WTC11 (cell line): ENCODE results near the gene SPTB. TPM values are rescaled to one million over a fixed set of nuclear protein-coding genes. Genes with fewer than 3 reads are reported as not detected.
A peak's percentile ranks its signal among the peaks of the same experiment; 100 is the strongest.

Source experiments
- ATAC-seq: fragments of 200-7000 bp; cut with Tn5 transposase; 2 replicates; pipeline ENCODE4 v1.10.0; 2021; ENCODE audit warnings: mild to moderate bottlenecking, moderate library complexity
- CTCF ChIA-PET: fragments of 300-600 bp; sonication (Branson Sonifier 250); formaldehyde crosslinking; loops from one replicate; lab custom pipeline; 2021; ENCODE audit warnings: antibody characterized with exemption; lab: Charles Lee
- POLR2A ChIA-PET: fragments of 350-600 bp; sonication (Branson Sonifier 250); formaldehyde crosslinking; loops from one replicate; lab custom pipeline; 2021; ENCODE audit warnings: antibody characterized with exemption; lab: Charles Lee
- DNase-seq: peaks from one replicate; pipeline ENCODE4 v3.0.0; 2021; ENCODE audit warnings: low spot score
- H3K27ac Mint-ChIP-seq: 2 replicates; pipeline ENCODE4 v1.8.0; 2021; ENCODE audit warnings: mixed read lengths
- H3K27me3 Mint-ChIP-seq: 2 replicates; pipeline ENCODE4 v1.8.0; 2021; ENCODE audit warnings: low read depth, mild to moderate bottlenecking, moderate library complexity, mixed read lengths
- H3K36me3 Mint-ChIP-seq: 2 replicates; pipeline ENCODE4 v1.8.0; 2021; ENCODE audit warnings: mixed read lengths
- H3K4me1 Mint-ChIP-seq: 2 replicates; pipeline ENCODE4 v1.8.0; 2022; ENCODE audit warnings: mixed read lengths
- H3K4me3 Mint-ChIP-seq: 2 replicates; pipeline ENCODE4 v1.8.0; 2021; ENCODE audit warnings: mild to moderate bottlenecking, moderate library complexity, mixed read lengths
- H3K9me3 Mint-ChIP-seq: 2 replicates; pipeline ENCODE4 v1.8.0; 2021; ENCODE audit warnings: mixed read lengths
- ELF4 ChIP-seq: sonication (generic); formaldehyde crosslinking; IDR thresholded peaks from 2 replicates; pipeline ENCODE4 v1.8.1; 2022; ENCODE audit warnings: low read depth, mild to moderate bottlenecking, moderate library complexity, missing genetic modification reagents
- GABPB1 ChIP-seq: sonication (generic); formaldehyde crosslinking; IDR thresholded peaks from 2 replicates; pipeline ENCODE4 v1.8.1; 2023; ENCODE audit warnings: mild to moderate bottlenecking, missing genetic modification reagents
- IRF1 ChIP-seq: sonication (generic); formaldehyde crosslinking; IDR thresholded peaks from 2 replicates; pipeline ENCODE4 v1.8.0; 2023; ENCODE audit warnings: missing genetic modification reagents
- PRDM15 ChIP-seq: sonication (generic); formaldehyde crosslinking; IDR thresholded peaks from 2 replicates; pipeline ENCODE4 v1.8.0; 2022; ENCODE audit warnings: missing genetic modification reagents
- SP1 ChIP-seq: sonication (generic); formaldehyde crosslinking; conservative IDR thresholded peaks from 2 replicates; pipeline ENCODE4 v1.8.1; 2022; ENCODE audit warnings: missing genetic modification reagents
- ZNF416 ChIP-seq: fragments of 250-450 bp; sonication (Bioruptor Pico); IDR thresholded peaks from 2 replicates; pipeline ENCODE4 v1.9.0; 2021; ENCODE audit warnings: mild to moderate bottlenecking, inconsistent platforms
- ZNF671 ChIP-seq: fragments of 250-450 bp; sonication (Bioruptor Pico); IDR thresholded peaks from 2 replicates; pipeline ENCODE4 v1.8.0; 2021; ENCODE audit warnings: mild to moderate bottlenecking
- total RNA-seq: library from RNA; stranded (reverse); gene quantifications from 3 replicates; pipeline ENCODE4 v1.2.3, GENCODE V29; 2021
- TF ChIP-seq, protein P1 (sequence below): fragments of 250-450 bp; sonication (Bioruptor Pico); IDR thresholded peaks from 2 replicates; pipeline ENCODE4 v1.8.0; 2021; ENCODE audit warnings: mild to moderate bottlenecking
- TF ChIP-seq, protein P2 (sequence below): sonication (generic); formaldehyde crosslinking; IDR thresholded peaks from 2 replicates; pipeline ENCODE4 v1.8.0; 2022; ENCODE audit warnings: mild to moderate bottlenecking, missing genetic modification reagents
- TF ChIP-seq, protein P3 (sequence below): fragments of 250-450 bp; sonication (Bioruptor Pico); IDR thresholded peaks from 2 replicates; pipeline ENCODE4 v1.9.0; 2021; ENCODE audit warnings: mild to moderate bottlenecking
- TF ChIP-seq, protein P4 (sequence below): sonication (generic); formaldehyde crosslinking; IDR thresholded peaks from 2 replicates; pipeline ENCODE4 v1.8.0; 2022; ENCODE audit warnings: mild to moderate bottlenecking, missing genetic modification reagents
- TF ChIP-seq, protein P5 (sequence below): sonication (generic); formaldehyde crosslinking; IDR thresholded peaks from 2 replicates; pipeline ENCODE4 v1.8.1; 2023; ENCODE audit warnings: mild to moderate bottlenecking, missing genetic modification reagents

SPTB gene
- total RNA-seq, 1 experiment from 2014 or later, result 3.2 TPM

DNA sequence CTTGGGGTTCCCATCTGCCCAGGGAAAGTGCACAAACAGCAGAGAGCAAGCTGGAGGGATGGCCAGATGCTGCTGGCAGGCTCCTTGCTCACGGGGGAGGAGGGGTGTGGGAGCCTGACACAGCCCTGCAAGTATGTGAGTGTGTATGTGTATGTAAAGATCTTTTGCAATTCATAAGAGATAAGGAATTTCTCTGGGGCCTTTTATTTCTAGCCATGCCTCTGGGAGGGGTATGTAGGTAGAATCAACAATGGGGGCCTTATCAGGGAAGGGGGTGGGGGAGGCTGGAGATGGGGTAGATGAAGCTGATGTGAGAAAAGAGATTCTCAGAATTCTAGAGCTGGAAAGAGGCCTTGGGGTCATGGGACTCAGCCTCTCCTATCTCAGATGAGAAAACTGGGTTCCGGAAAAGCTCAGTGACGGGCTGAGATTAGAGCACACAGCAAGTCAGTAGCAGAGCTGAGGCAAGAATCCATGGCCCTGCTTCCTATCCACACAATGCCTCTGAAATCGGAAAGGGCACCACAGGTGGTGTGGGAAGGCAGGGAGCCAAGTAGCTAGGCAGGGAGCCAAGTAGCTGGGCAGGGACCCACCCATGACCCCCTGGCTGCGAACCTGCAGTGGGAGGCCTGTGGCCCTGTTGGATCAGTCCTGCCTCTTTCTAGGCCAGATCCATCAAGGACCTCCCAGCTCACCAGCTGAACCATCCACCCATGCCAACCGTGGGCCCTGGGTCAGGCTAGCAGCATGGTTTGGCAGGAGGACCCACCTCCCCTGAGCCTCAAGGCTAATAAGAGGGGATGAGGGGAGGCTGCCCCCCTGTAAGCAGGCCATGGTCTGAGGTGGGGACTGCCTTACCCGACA lies 120.8 kb downstream of the SPTB start (continued):
- TF ChIP-seq GABPB1 (CRISPR knock-in tag), result no peak
- TF ChIP-seq, all 79 proteins: peak for 0

GRCh38 chr14:64758025-64758521 lies 121.6 kb downstream of the SPTB start:
- DNase-seq, result no peak
- Mint-ChIP-seq H3K9me3 (peaks cover 4% of the 10 kb centered on the region), H3K27me3 (peaks cover 19% of the 10 kb centered on the region), H3K4me1 (peaks cover 30% of the 10 kb centered on the region), H3K27ac (no peak overlapping the region; the same call in 1 of the 2 replicates), H3K36me3 (no peaks in the 10 kb centered on the region), H3K4me3 (no peak overlapping the region)
- peak; percentile 52 for ATAC-seq
- POLR2A ChIA-PET, result no interaction called here
- CTCF ChIA-PET, result interaction anchor here (0.7 to 1.2 kb wide), 4 partner anchors 16 to 134 kb away, joined by 3 read pairs; no protein-coding TSS in a partner anchor
- TF ChIP-seq, protein P1, sequence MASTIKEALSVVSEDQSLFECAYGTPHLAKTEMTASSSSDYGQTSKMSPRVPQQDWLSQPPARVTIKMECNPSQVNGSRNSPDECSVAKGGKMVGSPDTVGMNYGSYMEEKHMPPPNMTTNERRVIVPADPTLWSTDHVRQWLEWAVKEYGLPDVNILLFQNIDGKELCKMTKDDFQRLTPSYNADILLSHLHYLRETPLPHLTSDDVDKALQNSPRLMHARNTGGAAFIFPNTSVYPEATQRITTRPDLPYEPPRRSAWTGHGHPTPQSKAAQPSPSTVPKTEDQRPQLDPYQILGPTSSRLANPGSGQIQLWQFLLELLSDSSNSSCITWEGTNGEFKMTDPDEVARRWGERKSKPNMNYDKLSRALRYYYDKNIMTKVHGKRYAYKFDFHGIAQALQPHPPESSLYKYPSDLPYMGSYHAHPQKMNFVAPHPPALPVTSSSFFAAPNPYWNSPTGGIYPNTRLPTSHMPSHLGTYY, result no peak
- no peak for TF ChIP-seq PRDM15 (CRISPR knock-in tag)
- no peak for TF ChIP-seq ZNF416 (CRISPR knock-in tag)
- TF ChIP-seq ZNF671 (CRISPR knock-in tag), result no peak

DNA sequence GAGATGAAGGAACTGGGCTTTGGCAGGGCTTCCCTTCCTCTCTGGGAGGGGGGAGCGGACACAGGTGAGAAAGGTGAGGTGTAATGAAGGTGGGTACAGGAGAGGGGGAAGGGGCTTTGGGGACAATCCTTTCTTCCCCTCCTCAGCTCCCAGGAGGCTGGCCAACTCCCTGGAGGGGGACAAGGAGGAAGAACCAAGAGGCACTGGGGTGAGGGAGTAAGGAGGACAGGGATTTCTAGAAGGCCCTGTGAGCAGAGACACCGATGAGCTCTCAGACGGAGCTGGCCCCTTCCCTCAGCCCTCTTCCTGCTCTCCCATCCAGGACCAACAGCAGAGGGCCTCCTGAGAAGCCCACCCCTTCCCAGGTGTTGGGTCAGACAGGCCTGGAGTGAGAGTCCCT lies 122.1 kb downstream of the SPTB start:
- H3K27ac Mint-ChIP-seq, result no peak overlapping the region
- no peak for ATAC-seq
- H3K27me3 Mint-ChIP-seq, result peaks cover 19% of the 10 kb centered on the region
- TF ChIP-seq ELF4, result no peak
- TF ChIP-seq, protein P2, sequence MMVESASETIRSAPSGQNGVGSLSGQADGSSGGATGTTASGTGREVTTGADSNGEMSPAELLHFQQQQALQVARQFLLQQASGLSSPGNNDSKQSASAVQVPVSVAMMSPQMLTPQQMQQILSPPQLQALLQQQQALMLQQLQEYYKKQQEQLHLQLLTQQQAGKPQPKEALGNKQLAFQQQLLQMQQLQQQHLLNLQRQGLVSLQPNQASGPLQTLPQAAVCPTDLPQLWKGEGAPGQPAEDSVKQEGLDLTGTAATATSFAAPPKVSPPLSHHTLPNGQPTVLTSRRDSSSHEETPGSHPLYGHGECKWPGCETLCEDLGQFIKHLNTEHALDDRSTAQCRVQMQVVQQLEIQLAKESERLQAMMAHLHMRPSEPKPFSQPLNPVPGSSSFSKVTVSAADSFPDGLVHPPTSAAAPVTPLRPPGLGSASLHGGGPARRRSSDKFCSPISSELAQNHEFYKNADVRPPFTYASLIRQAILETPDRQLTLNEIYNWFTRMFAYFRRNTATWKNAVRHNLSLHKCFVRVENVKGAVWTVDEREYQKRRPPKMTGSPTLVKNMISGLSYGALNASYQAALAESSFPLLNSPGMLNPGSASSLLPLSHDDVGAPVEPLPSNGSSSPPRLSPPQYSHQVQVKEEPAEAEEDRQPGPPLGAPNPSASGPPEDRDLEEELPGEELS (CRISPR knock-in tag), result no peak
- TF ChIP-seq, protein P3, sequence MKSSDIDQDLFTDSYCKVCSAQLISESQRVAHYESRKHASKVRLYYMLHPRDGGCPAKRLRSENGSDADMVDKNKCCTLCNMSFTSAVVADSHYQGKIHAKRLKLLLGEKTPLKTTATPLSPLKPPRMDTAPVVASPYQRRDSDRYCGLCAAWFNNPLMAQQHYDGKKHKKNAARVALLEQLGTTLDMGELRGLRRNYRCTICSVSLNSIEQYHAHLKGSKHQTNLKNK (CRISPR knock-in tag), result no peak
- TF ChIP-seq IRF1 (CRISPR knock-in tag), result no peak
- TF ChIP-seq, protein P4, sequence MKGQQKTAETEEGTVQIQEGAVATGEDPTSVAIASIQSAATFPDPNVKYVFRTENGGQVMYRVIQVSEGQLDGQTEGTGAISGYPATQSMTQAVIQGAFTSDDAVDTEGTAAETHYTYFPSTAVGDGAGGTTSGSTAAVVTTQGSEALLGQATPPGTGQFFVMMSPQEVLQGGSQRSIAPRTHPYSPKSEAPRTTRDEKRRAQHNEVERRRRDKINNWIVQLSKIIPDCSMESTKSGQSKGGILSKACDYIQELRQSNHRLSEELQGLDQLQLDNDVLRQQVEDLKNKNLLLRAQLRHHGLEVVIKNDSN (CRISPR knock-in tag), result no peak
- no peak for TF ChIP-seq SP1
- TF ChIP-seq, protein P5, sequence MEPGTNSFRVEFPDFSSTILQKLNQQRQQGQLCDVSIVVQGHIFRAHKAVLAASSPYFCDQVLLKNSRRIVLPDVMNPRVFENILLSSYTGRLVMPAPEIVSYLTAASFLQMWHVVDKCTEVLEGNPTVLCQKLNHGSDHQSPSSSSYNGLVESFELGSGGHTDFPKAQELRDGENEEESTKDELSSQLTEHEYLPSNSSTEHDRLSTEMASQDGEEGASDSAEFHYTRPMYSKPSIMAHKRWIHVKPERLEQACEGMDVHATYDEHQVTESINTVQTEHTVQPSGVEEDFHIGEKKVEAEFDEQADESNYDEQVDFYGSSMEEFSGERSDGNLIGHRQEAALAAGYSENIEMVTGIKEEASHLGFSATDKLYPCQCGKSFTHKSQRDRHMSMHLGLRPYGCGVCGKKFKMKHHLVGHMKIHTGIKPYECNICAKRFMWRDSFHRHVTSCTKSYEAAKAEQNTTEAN (CRISPR knock-in tag), result no peak
- TF ChIP-seq, all 79 proteins: peak for 0
- Mint-ChIP-seq H3K4me3 (no peak overlapping the region), H3K9me3 (peaks cover 4% of the 10 kb centered on the region), H3K4me1 (peaks cover 27% of the 10 kb centered on the region), H3K36me3 (no peaks in the 10 kb centered on the region)
- ChIA-PET CTCF (interaction anchor here (0.7 kb wide), 1 partner anchor 134 kb away, joined by 3 read pairs; no protein-coding TSS in a partner anchor), POLR2A (no interaction called here)
- DNase-seq, result no peak
